Peyer's patch (tissue), 4 donors: ENCODE data around the gene CEND1. TPM values are rescaled to one million over a fixed set of nuclear protein-coding genes. Genes with fewer than 3 reads are reported as not detected.

Experiments used
- DNase-seq, 3 donors: peaks; one replicate each; pipeline ENCODE4 v3.0.0-alpha.2; 2017 to 2019
- H3K27ac ChIP-seq, 4 donors: fragments of 200-600 bp; sonication (generic); one replicate each; pipeline ENCODE4 v1.5.1; 2016 to 2019
- H3K27me3 ChIP-seq, 2 donors: fragments of 200-600 bp; sonication (generic); one replicate each; pipeline ENCODE4 v1.5.1; 2019
- H3K36me3 ChIP-seq, 3 donors: fragments of 200-600 bp; sonication (generic); one replicate each; pipeline ENCODE4 v1.5.1; 2016 to 2019
- H3K4me1 ChIP-seq, 4 donors: fragments of 200-600 bp; sonication (generic); one replicate each; pipeline ENCODE4 v1.5.1; 2016 to 2019
- H3K4me3 ChIP-seq, 4 donors: fragments of 200-600 bp; sonication (generic); 1 replicate in 3 of 4; 2 replicates in 1 of 4; pipeline ENCODE4 v1.5.1; 2016 to 2019; ENCODE audit warnings: mild to moderate bottlenecking in 1 of 4
- H3K9me3 ChIP-seq, 4 donors: fragments of 200-600 bp; sonication (generic); one replicate each; pipeline ENCODE4 v1.5.1; 2016 to 2019; ENCODE audit warnings: mild to moderate bottlenecking in 1 of 4
- POLR2A ChIP-seq, 2 donors: fragments of 450-650 bp; IDR thresholded peaks; one replicate each; pipeline ENCODE4 v1.5.1; 2017; ENCODE audit warnings: antibody characterized with exemption in 2 of 2, mild to moderate bottlenecking in 2 of 2, moderate library complexity in 2 of 2
- total RNA-seq, 4 donors: library from RNA; depleted of rRNA; stranded (reverse); fragments of >200 nt; gene quantifications; one replicate each; pipeline ENCODE4 v1.1.0, GENCODE V29; 2016
- TF ChIP-seq, protein P1 (sequence below), 6 experiments: fragments of 450-650 bp in 4 of 6; fragments of 200-600 bp in 2 of 6; sonication (generic) in 1 of 6; IDR thresholded peaks; one replicate each; pipeline ENCODE4 v1.5.1; 2017 to 2019; ENCODE audit warnings: antibody characterized with exemption in 6 of 6, mild to moderate bottlenecking in 3 of 6, moderate library complexity in 1 of 6

CEND1 gene
- total RNA-seq, 4 donors from 2014 or later, result not detected

DNA sequence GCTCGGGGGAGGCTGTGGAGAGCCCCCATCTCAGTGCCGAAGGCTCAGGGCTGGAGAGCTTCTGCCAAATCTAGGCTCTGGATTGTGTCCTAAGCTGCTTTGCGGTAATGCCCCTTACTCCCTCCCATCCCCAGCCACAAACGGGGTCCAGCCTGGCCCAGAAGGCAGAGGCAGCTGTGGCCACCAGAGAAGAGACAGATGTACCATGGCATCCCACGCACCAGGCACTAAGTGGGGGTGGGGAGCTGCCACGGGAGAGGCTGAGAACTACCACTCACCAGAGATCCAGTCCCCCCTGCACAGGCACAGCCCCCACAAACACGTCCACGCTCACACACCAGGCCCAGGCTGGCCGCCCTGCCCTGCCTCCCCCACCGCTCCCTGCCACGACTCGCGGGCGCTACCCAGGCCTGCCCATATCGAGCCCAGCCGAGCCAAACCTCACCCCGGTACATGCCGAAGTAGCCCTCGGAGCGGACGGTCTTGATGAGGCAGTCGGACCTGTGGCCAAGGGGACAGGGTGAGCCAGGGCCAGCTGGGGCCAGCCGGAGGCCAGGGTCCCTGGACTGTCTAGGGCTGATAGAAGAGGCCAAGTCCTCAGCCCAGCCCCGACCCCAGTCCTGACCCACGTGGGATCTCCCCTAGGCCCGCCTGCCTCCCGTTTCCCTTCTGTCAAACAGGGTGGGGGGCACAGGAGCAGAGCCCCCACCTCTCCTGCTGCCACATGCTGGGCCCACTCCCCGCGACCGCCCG, 4.3 kb upstream of the CEND1 start:
- DNase-seq, result no peak
- Histone ChIP-seq H3K27ac (no peak overlapping the region), H3K4me1 (peaks cover 5 to 42% (median 31%) of the 10 kb centered on the region in 4 donors), H3K27me3 (peaks cover 0 to 8% of the 10 kb centered on the region in 2 donors), H3K9me3 (no peaks in the 10 kb centered on the region), H3K4me3 (no peak overlapping the region), H3K36me3 (peaks cover 0 to 25% (median 0%) of the 10 kb centered on the region in 3 donors)
- TF ChIP-seq, protein P1, sequence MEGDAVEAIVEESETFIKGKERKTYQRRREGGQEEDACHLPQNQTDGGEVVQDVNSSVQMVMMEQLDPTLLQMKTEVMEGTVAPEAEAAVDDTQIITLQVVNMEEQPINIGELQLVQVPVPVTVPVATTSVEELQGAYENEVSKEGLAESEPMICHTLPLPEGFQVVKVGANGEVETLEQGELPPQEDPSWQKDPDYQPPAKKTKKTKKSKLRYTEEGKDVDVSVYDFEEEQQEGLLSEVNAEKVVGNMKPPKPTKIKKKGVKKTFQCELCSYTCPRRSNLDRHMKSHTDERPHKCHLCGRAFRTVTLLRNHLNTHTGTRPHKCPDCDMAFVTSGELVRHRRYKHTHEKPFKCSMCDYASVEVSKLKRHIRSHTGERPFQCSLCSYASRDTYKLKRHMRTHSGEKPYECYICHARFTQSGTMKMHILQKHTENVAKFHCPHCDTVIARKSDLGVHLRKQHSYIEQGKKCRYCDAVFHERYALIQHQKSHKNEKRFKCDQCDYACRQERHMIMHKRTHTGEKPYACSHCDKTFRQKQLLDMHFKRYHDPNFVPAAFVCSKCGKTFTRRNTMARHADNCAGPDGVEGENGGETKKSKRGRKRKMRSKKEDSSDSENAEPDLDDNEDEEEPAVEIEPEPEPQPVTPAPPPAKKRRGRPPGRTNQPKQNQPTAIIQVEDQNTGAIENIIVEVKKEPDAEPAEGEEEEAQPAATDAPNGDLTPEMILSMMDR (IDR thresholded peaks at IDR 0.05), result no peak
- TF ChIP-seq POLR2A (IDR thresholded peaks at IDR 0.05), result no peak

DNA sequence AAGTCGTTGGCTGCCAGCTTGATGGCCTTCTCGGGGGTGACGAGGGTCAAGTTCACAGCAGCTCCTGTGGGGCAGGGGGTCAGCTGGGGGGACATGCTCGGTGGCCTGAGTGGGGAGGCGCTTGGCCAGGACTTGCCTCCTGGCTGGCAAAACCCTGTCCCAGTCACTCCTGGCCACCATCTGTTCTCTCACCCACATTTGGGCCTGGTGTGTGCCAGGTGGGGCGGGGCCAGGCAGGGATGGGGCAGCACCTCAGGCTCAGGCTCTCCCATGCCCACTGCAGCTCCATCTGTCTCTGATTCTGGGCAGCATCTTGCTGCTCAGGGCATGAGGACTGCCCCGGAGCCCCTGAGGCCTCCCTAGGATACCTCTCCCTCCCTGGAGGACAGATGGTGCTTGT, 3.7 kb upstream of the CEND1 start:
- Histone ChIP-seq H3K27ac (no peak overlapping the region), H3K4me1 (peaks cover 5 to 41% (median 31%) of the 10 kb centered on the region in 4 donors), H3K9me3 (no peaks in the 10 kb centered on the region), H3K36me3 (peaks cover 0 to 21% (median 0%) of the 10 kb centered on the region in 3 donors), H3K4me3 (no peak overlapping the region), H3K27me3 (peaks cover 0 to 8% of the 10 kb centered on the region in 2 donors)
- TF ChIP-seq POLR2A (IDR thresholded peaks at IDR 0.05), result no peak
- TF ChIP-seq, protein P1 (IDR thresholded peaks at IDR 0.05), result no peak
- no peak for DNase-seq

DNA sequence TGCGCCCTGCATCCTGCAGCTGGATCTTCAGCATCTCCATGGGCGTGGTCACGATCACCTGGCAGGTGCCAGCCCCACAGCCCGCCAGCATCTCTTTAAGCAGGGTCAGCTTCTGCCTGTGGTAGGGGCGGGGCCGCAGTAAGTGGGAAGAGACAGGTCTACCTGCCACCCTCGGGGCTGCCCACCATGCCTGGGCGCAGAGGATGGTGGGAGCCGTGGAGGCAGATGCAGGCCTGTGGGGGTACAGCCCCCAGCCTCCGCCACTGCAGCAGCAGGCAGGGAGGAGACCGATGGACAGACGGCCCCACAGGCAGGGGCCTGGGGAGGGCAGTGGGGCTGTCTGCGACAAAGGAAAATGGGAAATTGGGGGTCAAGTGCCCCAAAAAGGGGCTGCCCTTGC, 3.0 kb upstream of the CEND1 start:
- no peaks in the 10 kb centered on the region for H3K9me3 ChIP-seq
- peaks cover 5 to 37% (median 27%) of the 10 kb centered on the region in 4 donors for H3K4me1 ChIP-seq
- peaks cover 0 to 21% (median 0%) of the 10 kb centered on the region in 3 donors for H3K36me3 ChIP-seq
- no peak for DNase-seq
- H3K27ac ChIP-seq, result no peak overlapping the region
- no peak overlapping the region for H3K4me3 ChIP-seq
- TF ChIP-seq, protein P1 (IDR thresholded peaks at IDR 0.05), result no peak
- no peak for TF ChIP-seq POLR2A (IDR thresholded peaks at IDR 0.05)
- H3K27me3 ChIP-seq, result peaks cover 0 to 8% of the 10 kb centered on the region in 2 donors

DNA sequence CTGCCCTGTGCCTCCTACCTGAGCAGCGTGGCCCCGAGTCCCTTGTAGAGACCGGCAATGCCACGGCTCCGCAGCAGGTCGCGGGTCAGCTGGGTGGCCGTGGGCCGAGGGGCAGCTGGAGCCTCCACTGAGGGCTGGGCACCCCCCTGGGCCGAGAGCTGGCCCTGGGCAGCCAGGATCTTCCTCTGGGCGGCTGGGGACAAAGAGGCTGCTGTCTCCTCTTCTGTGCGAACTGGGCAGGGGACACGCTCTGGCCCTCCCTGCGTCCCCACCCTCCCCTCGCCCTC, 2.6 kb upstream of the CEND1 start:
- H3K4me1 ChIP-seq, result peaks cover 5 to 37% (median 27%) of the 10 kb centered on the region in 4 donors
- no peak overlapping the region for H3K4me3 ChIP-seq
- no peaks in the 10 kb centered on the region for H3K9me3 ChIP-seq
- DNase-seq, result no peak
- H3K27me3 ChIP-seq, result peaks cover 0 to 8% of the 10 kb centered on the region in 2 donors
- no peak overlapping the region for H3K27ac ChIP-seq
- H3K36me3 ChIP-seq, result peaks cover 0 to 21% (median 0%) of the 10 kb centered on the region in 3 donors
- TF ChIP-seq, protein P1 (IDR thresholded peaks at IDR 0.05), result no peak
- no peak for TF ChIP-seq POLR2A (IDR thresholded peaks at IDR 0.05)

DNA sequence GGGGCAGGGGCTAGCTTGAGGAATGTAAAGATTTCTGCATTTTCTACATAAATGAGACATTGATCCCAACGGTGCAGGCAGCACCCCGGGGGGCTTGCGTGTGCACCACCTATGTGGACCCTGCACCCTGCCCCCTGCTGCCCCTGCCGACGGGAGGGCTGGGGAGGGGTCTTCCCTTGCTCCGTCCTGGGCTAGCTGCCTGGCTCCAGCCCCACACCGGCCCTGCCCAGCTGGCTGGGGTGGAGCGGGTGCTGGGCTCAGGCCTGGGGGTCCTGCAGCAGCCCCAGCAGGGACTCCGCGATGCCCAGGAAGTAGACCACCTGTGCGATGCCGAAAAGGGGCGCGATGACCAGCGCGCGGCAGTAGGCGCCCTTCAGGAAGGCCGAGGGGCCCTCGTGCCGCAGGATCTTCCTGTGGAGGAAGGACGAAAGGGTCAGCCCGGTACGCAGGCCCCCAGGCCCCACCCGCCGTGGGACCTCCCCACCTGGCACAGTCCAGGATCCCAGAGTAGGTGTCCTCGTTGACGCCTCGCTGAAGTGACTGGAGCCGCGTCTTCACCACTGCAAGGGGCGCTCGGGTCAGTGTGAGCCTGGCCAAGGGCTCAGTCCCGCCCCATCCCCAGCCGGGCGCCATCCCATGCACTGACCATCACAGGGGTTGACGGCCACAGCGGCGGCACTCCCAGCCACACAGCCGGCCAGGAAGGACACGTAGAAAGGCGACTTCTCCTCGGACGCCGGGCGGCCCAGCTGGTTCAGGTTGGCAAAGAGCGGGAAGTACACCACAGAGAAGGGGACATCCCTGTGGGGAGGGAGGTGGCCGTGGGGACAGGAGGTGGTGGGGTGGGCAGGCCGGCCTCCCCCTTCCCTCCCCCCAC, 2.0 kb upstream of the CEND1 start:
- peaks cover 2 to 34% (median 24%) of the 10 kb centered on the region in 4 donors for H3K4me1 ChIP-seq
- TF ChIP-seq POLR2A (IDR thresholded peaks at IDR 0.05), result no peak
- TF ChIP-seq, protein P1 (IDR thresholded peaks at IDR 0.05), result no peak
- no peaks in the 10 kb centered on the region for H3K9me3 ChIP-seq
- DNase-seq, result no peak
- peaks cover 0 to 21% (median 0%) of the 10 kb centered on the region in 3 donors for H3K36me3 ChIP-seq
- no peak overlapping the region for H3K4me3 ChIP-seq
- H3K27ac ChIP-seq, result no peak overlapping the region
- H3K27me3 ChIP-seq, result peaks cover 0 to 8% of the 10 kb centered on the region in 2 donors
